ENCODE results near the gene PPP1R2.

PPP1R2 gene

DNA sequence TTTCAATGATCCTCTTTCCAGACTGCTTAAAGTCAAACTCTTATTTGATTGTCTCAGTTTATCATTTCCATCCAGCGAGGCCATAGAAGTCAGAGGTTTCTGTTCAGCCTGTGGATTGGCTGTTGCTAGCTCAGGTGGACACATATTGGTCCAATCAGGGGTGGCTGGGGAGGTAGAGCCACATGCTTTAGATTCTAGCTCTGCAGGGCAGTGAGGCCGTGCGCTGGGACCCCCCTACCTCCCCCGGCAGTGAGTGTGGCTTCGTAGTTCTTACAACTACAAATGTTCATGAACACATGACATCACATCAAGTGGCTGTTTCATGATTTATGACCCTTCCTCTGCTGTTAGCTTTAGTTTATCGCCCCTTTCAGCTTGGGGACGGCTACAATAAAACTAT lies 22.6 kb upstream of the PPP1R2 start:
- peak; percentile 22 for DNase-seq (ENCODE audit: extremely low spot score)
- ChIA-PET CTCF (interaction anchor here (0.6 kb wide), 1 partner anchor 295 kb away, joined by 3 read pairs; the partner anchor contains the start of gene XXYLT1), POLR2A (no interaction called here)
- TF ChIP-seq PKNOX1 (IDR thresholded peaks at IDR 0.05) (peak; percentile 77), L3MBTL2 (conservative IDR thresholded peaks at IDR 0.05) (peak; percentile 78), ZNF384 (IDR thresholded peaks at IDR 0.05) (no peak), TARDBP (IDR thresholded peaks at IDR 0.05) (no peak), FOXA1 (IDR thresholded peaks at IDR 0.05) (no peak), ARNT (IDR thresholded peaks at IDR 0.05) (no peak)

GRCh38 chr3:195563317-195563716 lies 20.2 kb upstream of the PPP1R2 start:
- ChIA-PET POLR2A (no interaction called here), CTCF (no interaction called here)
- no peak for DNase-seq (ENCODE audit: extremely low spot score)
- TF ChIP-seq SUZ12 (IDR thresholded peaks at IDR 0.05) (no peak), FOXM1 (IDR thresholded peaks at IDR 0.05; ENCODE audit: borderline replicate concordance) (no peak), FOXK2 (IDR thresholded peaks at IDR 0.05) (no peak), CTBP1 (IDR thresholded peaks at IDR 0.05; ENCODE audit: borderline replicate concordance) (no peak), FOXA1 (IDR thresholded peaks at IDR 0.05) (no peak), PKNOX1 (IDR thresholded peaks at IDR 0.05) (no peak), HDGF (IDR thresholded peaks at IDR 0.05; ENCODE audit: borderline replicate concordance) (no peak), L3MBTL2 (conservative IDR thresholded peaks at IDR 0.05) (no peak), SP1 (IDR thresholded peaks at IDR 0.05) (no peak), NFRKB (IDR thresholded peaks at IDR 0.05) (no peak), ELF4 (IDR thresholded peaks at IDR 0.05) (no peak), ZNF384 (IDR thresholded peaks at IDR 0.05) (no peak), TARDBP (IDR thresholded peaks at IDR 0.05) (no peak), ARNT (IDR thresholded peaks at IDR 0.05) (no peak), LEF1 (IDR thresholded peaks at IDR 0.05; ENCODE audit: borderline replicate concordance) (no peak), BHLHE40 (IDR thresholded peaks at IDR 0.05; ENCODE audit: borderline replicate concordance) (no peak)

DNA sequence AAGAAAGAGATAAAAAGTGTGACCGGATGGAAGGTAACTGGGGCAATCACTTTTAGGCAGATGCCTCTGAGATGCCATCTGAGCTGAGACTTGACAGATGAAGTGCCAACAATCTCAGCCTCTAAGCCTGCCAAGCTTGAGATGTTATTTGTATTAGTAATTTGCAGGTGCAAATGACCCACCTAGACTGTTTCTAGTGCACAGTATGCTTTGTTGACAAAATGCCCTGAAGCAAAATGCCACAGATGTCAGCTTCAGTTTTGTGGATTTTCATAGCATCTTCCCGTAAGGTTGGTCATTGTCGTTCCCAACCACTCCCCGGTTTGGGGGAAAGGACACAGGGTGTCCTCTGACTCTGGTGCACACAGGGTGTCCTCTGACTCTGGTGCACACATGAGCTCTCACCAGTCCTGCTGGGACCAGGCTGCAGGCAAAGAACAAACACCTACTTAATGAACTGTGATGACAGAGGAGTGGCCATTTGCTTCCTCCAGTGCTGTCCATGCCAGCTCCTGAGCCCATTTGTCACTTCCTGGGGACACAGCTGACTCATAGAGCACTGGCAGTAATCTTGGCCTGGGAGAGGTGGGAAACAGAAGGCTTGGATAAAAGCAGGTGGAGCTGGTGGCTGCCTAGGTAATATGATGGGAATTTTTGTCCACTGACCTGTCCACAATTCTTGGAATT lies 16.7 kb upstream of the PPP1R2 start:
- ChIA-PET POLR2A (no interaction called here), CTCF (no interaction called here)
- TF ChIP-seq BHLHE40 (IDR thresholded peaks at IDR 0.05; ENCODE audit: borderline replicate concordance) (no peak), ZNF384 (IDR thresholded peaks at IDR 0.05) (no peak), FOXM1 (IDR thresholded peaks at IDR 0.05; ENCODE audit: borderline replicate concordance) (no peak), CTBP1 (IDR thresholded peaks at IDR 0.05; ENCODE audit: borderline replicate concordance) (no peak)
- DNase-seq (ENCODE audit: extremely low spot score), result no peak

GRCh38 chr3:195558602-195559001 lies 15.5 kb upstream of the PPP1R2 start:
- POLR2A ChIA-PET, result no interaction called here
- no peak for TF ChIP-seq ELF4 (IDR thresholded peaks at IDR 0.05)
- TF ChIP-seq HDGF (IDR thresholded peaks at IDR 0.05; ENCODE audit: borderline replicate concordance), result no peak
- TF ChIP-seq ZNF384 (IDR thresholded peaks at IDR 0.05), result no peak
- TF ChIP-seq FOXK2 (IDR thresholded peaks at IDR 0.05), result no peak
- no peak for TF ChIP-seq LEF1 (IDR thresholded peaks at IDR 0.05; ENCODE audit: borderline replicate concordance)
- no peak for TF ChIP-seq PKNOX1 (IDR thresholded peaks at IDR 0.05)
- TF ChIP-seq SP1 (IDR thresholded peaks at IDR 0.05), result no peak
- no peak for TF ChIP-seq FOXM1 (IDR thresholded peaks at IDR 0.05; ENCODE audit: borderline replicate concordance)
- no peak for TF ChIP-seq TARDBP (IDR thresholded peaks at IDR 0.05)
- no peak for TF ChIP-seq BHLHE40 (IDR thresholded peaks at IDR 0.05; ENCODE audit: borderline replicate concordance)
- TF ChIP-seq NFRKB (IDR thresholded peaks at IDR 0.05), result no peak
- no peak for TF ChIP-seq L3MBTL2 (conservative IDR thresholded peaks at IDR 0.05)
- CTCF ChIA-PET, result interaction anchor here (1.0 kb wide), 1 partner anchor 9 kb away, joined by 5 read pairs; no protein-coding TSS in a partner anchor
- peak; percentile 15 for DNase-seq (ENCODE audit: extremely low spot score)

DNA sequence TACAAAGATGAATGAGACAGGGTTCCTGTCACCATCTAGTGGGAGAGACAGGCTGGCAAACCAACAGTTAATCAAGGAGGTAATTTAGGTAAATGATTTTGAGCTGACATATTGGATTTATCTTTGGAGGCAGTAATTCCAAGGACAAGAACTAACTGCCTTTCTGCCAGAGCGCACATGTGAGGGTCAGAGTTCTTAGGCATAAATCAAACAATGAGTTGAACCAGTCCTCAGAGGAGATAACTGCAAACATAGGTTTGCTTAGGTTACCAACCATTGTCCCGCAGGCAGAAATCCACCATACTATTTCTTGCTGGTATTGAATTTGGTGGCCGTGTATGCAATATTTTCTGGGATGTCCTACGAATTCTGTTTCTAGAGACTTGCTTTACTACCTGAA lies 14.2 kb upstream of the PPP1R2 start:
- DNase-seq (ENCODE audit: extremely low spot score), result no peak
- POLR2A ChIA-PET, result interaction anchor here (2.6 kb wide), 1 partner anchor 14 kb away, joined by 10 read pairs; the partner anchor contains the start of gene PPP1R2
- TF ChIP-seq ARNT (IDR thresholded peaks at IDR 0.05), result no peak
- no peak for TF ChIP-seq SUZ12 (IDR thresholded peaks at IDR 0.05)
- no peak for TF ChIP-seq FOXA1 (IDR thresholded peaks at IDR 0.05)
- no peak for TF ChIP-seq FOXM1 (IDR thresholded peaks at IDR 0.05; ENCODE audit: borderline replicate concordance)
- TF ChIP-seq ELF4 (IDR thresholded peaks at IDR 0.05), result no peak
- TF ChIP-seq PKNOX1 (IDR thresholded peaks at IDR 0.05), result no peak
- TF ChIP-seq L3MBTL2 (conservative IDR thresholded peaks at IDR 0.05), result no peak
- CTCF ChIA-PET, result no interaction called here

DNA sequence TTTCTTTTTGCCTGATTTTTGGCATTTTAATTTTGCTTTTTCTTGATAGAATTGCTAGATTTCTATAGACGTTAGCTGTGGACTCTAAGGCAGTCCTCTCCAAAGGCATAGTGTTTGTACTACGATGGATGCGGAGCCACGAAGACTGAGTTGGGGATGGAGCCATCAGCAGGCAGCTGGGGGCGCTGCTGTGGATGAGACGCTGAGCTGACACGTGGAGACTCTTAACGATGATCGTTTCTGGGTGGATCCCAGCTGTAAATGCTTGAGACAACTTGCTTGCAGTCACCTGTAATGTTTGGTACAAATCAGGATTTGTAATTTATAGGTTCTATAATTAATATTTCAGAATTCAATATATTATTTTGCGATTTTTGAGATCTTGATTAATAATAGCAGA lies 13.3 kb upstream of the PPP1R2 start:
- TF ChIP-seq L3MBTL2 (conservative IDR thresholded peaks at IDR 0.05) (peak; percentile 78), NFRKB (IDR thresholded peaks at IDR 0.05) (no peak)
- POLR2A ChIA-PET, result interaction anchor here (2.6 kb wide), 1 partner anchor 13 kb away, joined by 10 read pairs; the partner anchor contains the start of gene PPP1R2
- CTCF ChIA-PET, result interaction anchor here (0.8 kb wide), 1 partner anchor 10 kb away, joined by 3 read pairs; no protein-coding TSS in a partner anchor
- peak; percentile 45 for DNase-seq (ENCODE audit: extremely low spot score)

Measured in HEK293T (cell line).